Measurements from ENCODE around the gene MYCBP2. TPM values are rescaled to one million over a fixed set of nuclear protein-coding genes. Genes with fewer than 3 reads are reported as not detected.

Gene MYCBP2
- total and polyA plus RNA-seq, 2 donors (not counting 1 experiment from before 2014, with no cell fraction given) = 32.5 to 95.9 TPM

- Histone ChIP-seq H3K4me1 (ENCODE audit: control insufficient read depth, extremely low read depth, insufficient read depth, low read length) (no peaks in the 10 kb centered on the region), H3K27ac (ENCODE audit: insufficient read depth, low read length) (no peak overlapping the region), H3K9ac (ENCODE audit: insufficient read depth, low read length) (no peak overlapping the region), H3K4me3 (replicated peaks in 1 of 4; ENCODE audit: control extremely low read depth in 1 of 4, insufficient read depth in 1 of 4, low read depth in 3 of 4, low read length in 4 of 4) (no peak overlapping the region), H4K20me1 (ENCODE audit: control insufficient read depth, extremely low read depth, insufficient read depth, low read length) (no peaks in the 10 kb centered on the region), H3K36me3 (ENCODE audit: control insufficient read depth, insufficient read depth, low read length) (no peaks in the 10 kb centered on the region), H2AFZ (ENCODE audit: low read length) (no peak overlapping the region), H3K27me3 (ENCODE audit: control insufficient read depth, insufficient read depth, low read length) (no peaks in the 10 kb centered on the region), H3K79me2 (ENCODE audit: control insufficient read depth, insufficient read depth, low read length) (no peaks in the 10 kb centered on the region), H3K9me3 (ENCODE audit: control insufficient read depth, insufficient read depth, low read depth, low read length) (no peaks in the 10 kb centered on the region), H3K4me2 (ENCODE audit: extremely low read depth, insufficient read depth, low read length) (no peak overlapping the region)
- peak in 1 of 2 donors; percentile 70 for DNase-seq (ENCODE audit: low read depth in 2 of 2)
- TF ChIP-seq CTCF (conservative IDR thresholded peaks at IDR 0.05 in 1 of 2, IDR thresholded peaks at IDR 0.05 in 1 of 2; ENCODE audit: low read depth in 1 of 2, low read length in 2 of 2) (no peak), EZH2 (IDR thresholded peaks at IDR 0.05; ENCODE audit: low read length, missing control alignments) (no peak)
Observed at GRCh38 chr13:77196052-77196618, 130.8 kb downstream of the MYCBP2 start.

- no peak overlapping the region for H2AFZ ChIP-seq (ENCODE audit: low read length)
- H3K4me1 ChIP-seq (ENCODE audit: control insufficient read depth, extremely low read depth, insufficient read depth, low read length) = no peaks in the 10 kb centered on the region
- H4K20me1 ChIP-seq (ENCODE audit: control insufficient read depth, extremely low read depth, insufficient read depth, low read length) = no peaks in the 10 kb centered on the region
- H3K79me2 ChIP-seq (ENCODE audit: control insufficient read depth, insufficient read depth, low read length) = no peaks in the 10 kb centered on the region
- H3K36me3 ChIP-seq (ENCODE audit: control insufficient read depth, insufficient read depth, low read length) = no peaks in the 10 kb centered on the region
- H3K9me3 ChIP-seq (ENCODE audit: control insufficient read depth, insufficient read depth, low read depth, low read length) = no peaks in the 10 kb centered on the region
- no peaks in the 10 kb centered on the region for H3K27me3 ChIP-seq (ENCODE audit: control insufficient read depth, insufficient read depth, low read length)
- DNase-seq (ENCODE audit: low read depth in 2 of 2) = no peak
- H3K4me2 ChIP-seq (ENCODE audit: extremely low read depth, insufficient read depth, low read length) = no peak overlapping the region
- TF ChIP-seq CTCF (conservative IDR thresholded peaks at IDR 0.05 in 1 of 2, IDR thresholded peaks at IDR 0.05 in 1 of 2; ENCODE audit: low read depth in 1 of 2, low read length in 2 of 2) (no peak), EZH2 (IDR thresholded peaks at IDR 0.05; ENCODE audit: low read length, missing control alignments) (no peak)
- H3K9ac ChIP-seq (ENCODE audit: insufficient read depth, low read length) = no peak overlapping the region
- H3K27ac ChIP-seq (ENCODE audit: insufficient read depth, low read length) = no peak overlapping the region
- no peak overlapping the region for H3K4me3 ChIP-seq (replicated peaks in 1 of 4; ENCODE audit: control extremely low read depth in 1 of 4, insufficient read depth in 1 of 4, low read depth in 3 of 4, low read length in 4 of 4)
Observed at GRCh38 chr13:77190349-77190958, 136.4 kb downstream of the MYCBP2 start.

GRCh38 chr13:77185721-77186120 is 141.2 kb downstream of the MYCBP2 start:
- Histone ChIP-seq H3K36me3 (ENCODE audit: control insufficient read depth, insufficient read depth, low read length) (no peaks in the 10 kb centered on the region), H3K79me2 (ENCODE audit: control insufficient read depth, insufficient read depth, low read length) (no peaks in the 10 kb centered on the region), H3K4me1 (ENCODE audit: control insufficient read depth, extremely low read depth, insufficient read depth, low read length) (no peaks in the 10 kb centered on the region), H4K20me1 (ENCODE audit: control insufficient read depth, extremely low read depth, insufficient read depth, low read length) (no peaks in the 10 kb centered on the region), H3K9me3 (ENCODE audit: control insufficient read depth, insufficient read depth, low read depth, low read length) (no peaks in the 10 kb centered on the region), H3K27ac (ENCODE audit: insufficient read depth, low read length) (no peak overlapping the region), H3K4me3 (replicated peaks in 1 of 4; ENCODE audit: control extremely low read depth in 1 of 4, insufficient read depth in 1 of 4, low read depth in 3 of 4, low read length in 4 of 4) (no peak overlapping the region), H3K4me2 (ENCODE audit: extremely low read depth, insufficient read depth, low read length) (no peak overlapping the region), H3K27me3 (ENCODE audit: control insufficient read depth, insufficient read depth, low read length) (no peaks in the 10 kb centered on the region), H2AFZ (ENCODE audit: low read length) (no peak overlapping the region), H3K9ac (ENCODE audit: insufficient read depth, low read length) (no peak overlapping the region)
- DNase-seq (ENCODE audit: low read depth in 2 of 2) = no peak
- no peak for TF ChIP-seq CTCF (conservative IDR thresholded peaks at IDR 0.05 in 1 of 2, IDR thresholded peaks at IDR 0.05 in 1 of 2; ENCODE audit: low read depth in 1 of 2, low read length in 2 of 2)
- no peak for TF ChIP-seq EZH2 (IDR thresholded peaks at IDR 0.05; ENCODE audit: low read length, missing control alignments)

Measured in fibroblast of lung (primary cell).